Measurements from ENCODE around the gene SOX21. TPM values are rescaled to one million over a fixed set of nuclear protein-coding genes. Genes with fewer than 3 reads are reported as not detected.

SOX21 gene
- total RNA-seq, 1 donor from 2014 or later, result 0.18 TPM

GRCh38 chr13:94707400-94708021, 4.8 kb downstream of the SOX21 start:
- H3K4me3 ChIP-seq, result no peak overlapping the region
- intact Hi-C loops (cut with DNase I), result no loop called here
- no peak overlapping the region for H3K27ac ChIP-seq
- no peaks in the 10 kb centered on the region for H3K9me3 ChIP-seq
- TF ChIP-seq CTCF (IDR thresholded peaks at IDR 0.05), result no peak
- DNase-seq (no peak), ATAC-seq (no peak)
- H3K4me1 ChIP-seq, result peaks cover 20% of the 10 kb centered on the region
- H3K27me3 ChIP-seq (ENCODE audit: low read depth), result peaks cover 97% of the 10 kb centered on the region
- H3K36me3 ChIP-seq, result no peaks in the 10 kb centered on the region

- no peaks in the 10 kb centered on the region for H3K36me3 ChIP-seq
- intact Hi-C loops (cut with DNase I), result no loop called here
- TF ChIP-seq CTCF (IDR thresholded peaks at IDR 0.05), result no peak
- DNase-seq (no peak), ATAC-seq (no peak)
- peaks cover 14% of the 10 kb centered on the region for H3K4me1 ChIP-seq
- peaks cover 97% of the 10 kb centered on the region for H3K27me3 ChIP-seq (ENCODE audit: low read depth)
- H3K9me3 ChIP-seq, result no peaks in the 10 kb centered on the region
- no peak overlapping the region for H3K27ac ChIP-seq
- no peak overlapping the region for H3K4me3 ChIP-seq
Observed at GRCh38 chr13:94706843-94707399, 5.4 kb downstream of the SOX21 start.

- Histone ChIP-seq H3K27me3 (ENCODE audit: low read depth) (peaks cover 99% of the 10 kb centered on the region), H3K27ac (no peak overlapping the region), H3K4me1 (peaks cover 10% of the 10 kb centered on the region), H3K4me3 (no peak overlapping the region), H3K36me3 (no peaks in the 10 kb centered on the region), H3K9me3 (no peaks in the 10 kb centered on the region)
- no peak for DNase-seq
- ATAC-seq, result no peak
- no peak for TF ChIP-seq CTCF (IDR thresholded peaks at IDR 0.05)
- intact Hi-C loops (cut with DNase I), result no loop called here
Observed at GRCh38 chr13:94706101-94706842, 6.1 kb downstream of the SOX21 start.

GRCh38 chr13:94705081-94706030, 7.0 kb downstream of the SOX21 start:
- Histone ChIP-seq H3K27ac (no peak overlapping the region), H3K9me3 (no peaks in the 10 kb centered on the region), H3K4me3 (no peak overlapping the region), H3K36me3 (no peaks in the 10 kb centered on the region), H3K4me1 (peaks cover 3% of the 10 kb centered on the region), H3K27me3 (ENCODE audit: low read depth) (peaks cover 100% of the 10 kb centered on the region)
- no peak for TF ChIP-seq CTCF (IDR thresholded peaks at IDR 0.05)
- intact Hi-C loops (cut with DNase I), result no loop called here
- ATAC-seq (no peak), DNase-seq (no peak)

GRCh38 chr13:94704377-94705080, 7.8 kb downstream of the SOX21 start:
- Histone ChIP-seq H3K27ac (no peak overlapping the region), H3K36me3 (no peaks in the 10 kb centered on the region), H3K27me3 (ENCODE audit: low read depth) (peaks cover 98% of the 10 kb centered on the region), H3K4me3 (no peak overlapping the region), H3K4me1 (no peaks in the 10 kb centered on the region), H3K9me3 (no peaks in the 10 kb centered on the region)
- ATAC-seq, result no peak
- no peak for DNase-seq
- no peak for TF ChIP-seq CTCF (IDR thresholded peaks at IDR 0.05)
- intact Hi-C loops (cut with DNase I), result no loop called here

Measured in lower lobe of right lung (tissue), 2 donors.